ENCODE data around the gene MYO16.

GRCh38 chr13:109205315-109205714, 575.9 kb downstream of the MYO16 start:
- TF ChIP-seq, protein P1, sequence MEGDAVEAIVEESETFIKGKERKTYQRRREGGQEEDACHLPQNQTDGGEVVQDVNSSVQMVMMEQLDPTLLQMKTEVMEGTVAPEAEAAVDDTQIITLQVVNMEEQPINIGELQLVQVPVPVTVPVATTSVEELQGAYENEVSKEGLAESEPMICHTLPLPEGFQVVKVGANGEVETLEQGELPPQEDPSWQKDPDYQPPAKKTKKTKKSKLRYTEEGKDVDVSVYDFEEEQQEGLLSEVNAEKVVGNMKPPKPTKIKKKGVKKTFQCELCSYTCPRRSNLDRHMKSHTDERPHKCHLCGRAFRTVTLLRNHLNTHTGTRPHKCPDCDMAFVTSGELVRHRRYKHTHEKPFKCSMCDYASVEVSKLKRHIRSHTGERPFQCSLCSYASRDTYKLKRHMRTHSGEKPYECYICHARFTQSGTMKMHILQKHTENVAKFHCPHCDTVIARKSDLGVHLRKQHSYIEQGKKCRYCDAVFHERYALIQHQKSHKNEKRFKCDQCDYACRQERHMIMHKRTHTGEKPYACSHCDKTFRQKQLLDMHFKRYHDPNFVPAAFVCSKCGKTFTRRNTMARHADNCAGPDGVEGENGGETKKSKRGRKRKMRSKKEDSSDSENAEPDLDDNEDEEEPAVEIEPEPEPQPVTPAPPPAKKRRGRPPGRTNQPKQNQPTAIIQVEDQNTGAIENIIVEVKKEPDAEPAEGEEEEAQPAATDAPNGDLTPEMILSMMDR (IDR thresholded peaks at IDR 0.05) = no peak
- TF ChIP-seq POLR2A (IDR thresholded peaks at IDR 0.05) = no peak

Data from ovary (tissue), 3 donors.